Smooth muscle cell (in vitro differentiated cells): ENCODE measurements around the gene TMEM169. TPM values are rescaled to one million over a fixed set of nuclear protein-coding genes. Genes with fewer than 3 reads are reported as not detected.

Experiments used
- DNase-seq: peaks from one replicate; lab custom pipeline; 2025; ENCODE audit not compliant: unreplicated experiment; lab: John Stamatoyannopoulos, UW
- H2AFZ ChIP-seq: fragments of 200-600 bp; sonication (generic); 2 replicates; pipeline ENCODE4 v1.6.0; 2016; ENCODE audit warnings: antibody characterized with exemption, low read depth, mild to moderate bottlenecking
- H3F3A ChIP-seq: fragments of 200-600 bp; sonication (generic); 2 replicates; pipeline ENCODE4 v1.6.0; 2017; ENCODE audit warnings: antibody characterized with exemption, low read depth
- H3K27ac ChIP-seq: fragments of 200-600 bp; sonication (generic); 2 replicates; pipeline ENCODE4 v1.5.1; 2016; ENCODE audit warnings: low read depth, mild to moderate bottlenecking
- H3K27me3 ChIP-seq: fragments of 200-600 bp; sonication (generic); 2 replicates; pipeline ENCODE4 v1.6.1; 2016; ENCODE audit warnings: low read depth, mild to moderate bottlenecking
- H3K36me3 ChIP-seq: fragments of 200-600 bp; sonication (generic); 2 replicates; pipeline ENCODE4 v1.5.1; 2016; ENCODE audit warnings: low read depth
- H3K4me1 ChIP-seq: fragments of 200-600 bp; sonication (generic); 2 replicates; pipeline ENCODE4 v1.5.1; 2016; ENCODE audit warnings: low read depth
- H3K4me2 ChIP-seq: fragments of 200-600 bp; sonication (generic); 2 replicates; pipeline ENCODE4 v1.6.0; 2016; ENCODE audit warnings: mild to moderate bottlenecking
- H3K4me3 ChIP-seq: fragments of 200-600 bp; sonication (generic); 2 replicates; pipeline ENCODE4 v1.5.1; 2016; ENCODE audit warnings: mild to moderate bottlenecking
- H3K79me2 ChIP-seq: fragments of 200-600 bp; sonication (generic); 2 replicates; pipeline ENCODE4 v1.6.0; 2016; ENCODE audit warnings: low read depth, mild to moderate bottlenecking
- H3K9ac ChIP-seq: fragments of 200-600 bp; sonication (generic); 2 replicates; pipeline ENCODE4 v1.6.0; 2016; ENCODE audit warnings: low read depth
- H3K9me3 ChIP-seq: fragments of 200-600 bp; sonication (generic); replicated peaks from 2 replicates; pipeline ENCODE4 v1.5.1; 2016; ENCODE audit warnings: low read depth
- H4K20me1 ChIP-seq: fragments of 200-600 bp; sonication (generic); 2 replicates; pipeline ENCODE4 v1.6.0; 2016; ENCODE audit warnings: low read depth
- CTCF ChIP-seq: fragments of 200-600 bp; sonication (generic); IDR thresholded peaks from 2 replicates; pipeline ENCODE4 v1.5.1; 2017; ENCODE audit warnings: borderline replicate concordance, mild to moderate bottlenecking, antibody characterized with exemption; ENCODE audit not compliant: insufficient read depth, poor library complexity, severe bottlenecking
- WGBS: methylation state at CpG from one replicate; pipeline ENCODE4 v1.1.7; 2016; ENCODE audit warnings: low lambda C conversion rate; 5-methylcytosine and 5-hydroxymethylcytosine counted together
- polyA plus RNA-seq: library from polyadenylated mRNA; unstranded; fragments of >200 nt; fragmentation: Nextera tagmentation; extraction: Ambion mirVana; gene quantifications from 2 replicates; pipeline ENCODE4 v1.2.1, GENCODE V29; 2016
- total RNA-seq: library from RNA; depleted of rRNA; stranded (reverse); fragments of >200 nt; gene quantifications from 2 replicates; pipeline ENCODE4 v1.2.3, GENCODE V29; 2014

Gene TMEM169
- total and polyA plus RNA-seq, 2 experiments from 2014 or later, result 3.6 to 5.7 TPM

- DNase-seq, result peak; percentile 29
- H4K20me1 ChIP-seq, result no peaks in the 10 kb centered on the region
- H3K4me1 ChIP-seq, result no peaks in the 10 kb centered on the region
- TF ChIP-seq CTCF, result peak; percentile 80
- no peak overlapping the region for H3K27ac ChIP-seq
- H3K4me3 ChIP-seq, result no peak overlapping the region
- H3K9me3 ChIP-seq, result no peaks in the 10 kb centered on the region
- no peaks in the 10 kb centered on the region for H3K79me2 ChIP-seq
- H3K36me3 ChIP-seq, result no peaks in the 10 kb centered on the region
- H3K4me2 ChIP-seq, result no peak overlapping the region
- WGBS, result 75% methylated on average over 1 of the region's 1 CpG
- no peaks in the 10 kb centered on the region for H3F3A ChIP-seq
- H2AFZ ChIP-seq, result no peak overlapping the region
- H3K27me3 ChIP-seq, result no peaks in the 10 kb centered on the region
- H3K9ac ChIP-seq, result no peak overlapping the region
Observed at GRCh38 chr2:216034065-216034464, 47.7 kb upstream of the TMEM169 start.

GRCh38 chr2:216039918-216040317, 41.8 kb upstream of the TMEM169 start:
- Histone ChIP-seq H3K27ac (no peak overlapping the region), H3K79me2 (no peaks in the 10 kb centered on the region), H3K4me3 (no peak overlapping the region), H3K9me3 (no peaks in the 10 kb centered on the region), H3K36me3 (no peaks in the 10 kb centered on the region), H3K4me2 (no peak overlapping the region), H4K20me1 (no peaks in the 10 kb centered on the region), H3K27me3 (no peaks in the 10 kb centered on the region), H3F3A (no peaks in the 10 kb centered on the region), H2AFZ (no peak overlapping the region), H3K4me1 (no peaks in the 10 kb centered on the region), H3K9ac (no peak overlapping the region)
- TF ChIP-seq CTCF, result no peak
- DNase-seq, result no peak
- WGBS, result 82% methylated on average over 3 of the region's 3 CpGs

DNA sequence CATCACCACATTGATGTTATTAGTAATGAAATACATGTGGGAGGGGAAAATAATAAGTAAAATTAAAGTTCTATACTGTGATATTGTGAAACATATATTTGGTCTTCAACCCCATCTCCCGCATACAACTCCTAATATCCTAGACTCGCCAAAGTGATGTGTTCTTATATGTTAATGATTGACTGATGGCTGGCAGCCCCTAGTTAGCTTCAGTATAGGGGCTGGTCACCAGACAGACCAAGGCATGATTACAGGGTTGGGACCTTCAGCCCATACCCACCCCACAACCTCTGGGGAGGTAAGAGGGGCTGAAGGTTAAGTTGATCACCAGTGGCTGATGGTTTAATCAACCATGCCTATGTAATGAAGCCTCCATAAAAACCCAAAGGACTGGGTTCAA, 40.3 kb upstream of the TMEM169 start:
- Histone ChIP-seq H3K9me3 (no peaks in the 10 kb centered on the region), H3K4me2 (no peak overlapping the region), H3K4me3 (no peak overlapping the region), H3K79me2 (no peaks in the 10 kb centered on the region), H2AFZ (no peak overlapping the region), H3K4me1 (no peaks in the 10 kb centered on the region), H3K9ac (no peak overlapping the region), H3K27ac (no peak overlapping the region), H3K27me3 (no peaks in the 10 kb centered on the region), H3K36me3 (no peaks in the 10 kb centered on the region), H4K20me1 (no peaks in the 10 kb centered on the region), H3F3A (no peaks in the 10 kb centered on the region)
- WGBS, result 100% methylated on average over 2 of the region's 2 CpGs
- DNase-seq, result no peak
- TF ChIP-seq CTCF, result no peak

DNA sequence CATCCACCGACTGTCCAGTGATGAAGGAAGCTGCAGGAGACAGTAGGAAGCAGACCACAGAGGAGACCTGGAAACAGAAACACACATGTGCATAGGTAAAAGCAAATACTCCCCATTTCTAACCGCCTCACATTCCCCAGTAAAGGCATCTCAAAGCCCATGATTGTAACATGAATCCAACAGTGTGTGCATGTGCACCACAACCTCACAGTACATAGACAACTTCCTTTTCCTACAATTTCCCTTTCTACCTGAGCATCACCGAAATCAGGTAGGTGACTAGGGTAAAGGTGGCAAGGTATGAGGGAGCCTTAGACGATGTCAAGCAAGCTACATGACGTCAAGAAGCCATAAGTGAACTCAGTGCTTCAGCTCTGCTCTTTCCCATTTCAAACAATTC, 37.8 kb upstream of the TMEM169 start:
- WGBS, result 95% methylated on average over 5 of the region's 5 CpGs
- Histone ChIP-seq H2AFZ (no peak overlapping the region), H3K4me3 (no peak overlapping the region), H3F3A (no peaks in the 10 kb centered on the region), H3K9ac (no peak overlapping the region), H4K20me1 (no peaks in the 10 kb centered on the region), H3K4me2 (no peak overlapping the region), H3K36me3 (no peaks in the 10 kb centered on the region), H3K9me3 (no peaks in the 10 kb centered on the region), H3K27me3 (no peaks in the 10 kb centered on the region), H3K79me2 (no peaks in the 10 kb centered on the region), H3K27ac (no peak overlapping the region), H3K4me1 (no peaks in the 10 kb centered on the region)
- TF ChIP-seq CTCF, result no peak
- no peak for DNase-seq
